ENCODE measurements around the gene CYP2D6.
"Not testable (repeated sequence)": the region's sequence is repeated elsewhere in the genome, so short reads cannot be mapped to it uniquely, and the experiment has no call there.

GRCh38 chr22:42128776-42129694 is 1.6 kb downstream of the CYP2D6 start:
- TF ChIP-seq CTCF, POLR2A (IDR thresholded peaks at IDR 0.05): not testable (repeated sequence)

Measured in uterus (tissue), 2 donors.